Measurements from ENCODE around the gene COL27A1. TPM values are rescaled to one million over a fixed set of nuclear protein-coding genes. Genes with fewer than 3 reads are reported as not detected.

COL27A1 gene
- total and polyA plus RNA-seq, 9 of the 15 experiments (the other 6 are each of a cell fraction or from before 2014, with no cell fraction given) = 0.07 TPM; not detected in 8

DNA sequence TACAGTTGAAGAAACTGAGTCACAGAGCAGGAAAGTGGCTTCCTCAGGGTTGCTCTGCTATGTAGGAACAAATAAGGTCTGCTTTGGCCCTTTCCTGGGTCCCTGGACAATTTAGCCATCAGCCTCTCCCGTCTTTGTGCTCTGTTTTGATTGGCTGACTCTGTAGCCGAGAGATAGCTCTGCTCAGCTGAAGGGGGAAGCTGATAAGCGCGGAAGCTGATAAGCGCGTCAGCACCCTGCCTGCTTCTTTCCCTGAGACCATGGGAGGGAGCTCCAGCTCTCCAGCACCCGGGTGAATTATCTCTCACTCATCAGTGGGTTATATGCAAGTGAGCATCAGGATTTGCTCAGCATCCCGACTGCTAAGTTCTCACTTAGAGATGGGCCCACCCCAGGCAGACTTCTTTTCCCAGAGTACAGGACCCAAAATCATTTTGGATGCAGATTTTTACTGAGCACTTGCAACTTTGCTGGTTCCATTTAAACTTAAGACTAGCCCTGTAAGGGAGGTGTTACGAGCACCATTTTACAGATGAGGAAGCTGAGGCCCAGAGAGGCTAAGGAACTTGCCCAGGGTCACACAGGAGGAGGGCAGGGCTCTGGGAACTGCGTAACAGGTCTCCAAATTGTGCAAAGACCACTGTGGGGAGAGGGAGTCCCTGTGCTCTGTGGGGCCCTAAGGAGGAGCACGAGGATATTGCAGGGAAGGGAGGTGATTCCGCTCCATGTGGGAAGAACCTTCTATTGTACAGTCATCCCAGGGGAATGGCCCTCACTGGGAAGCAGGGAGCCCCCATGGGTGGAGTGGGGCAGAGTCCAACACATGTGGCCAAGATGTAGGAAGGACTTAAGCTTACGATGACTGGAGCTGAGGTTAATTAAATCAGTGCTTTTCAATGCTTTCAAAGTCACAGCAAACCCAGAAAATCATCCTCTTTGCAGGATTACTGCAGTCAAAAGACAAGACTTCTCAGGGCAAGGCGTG lies 83.8 kb downstream of the COL27A1 start (continued):
- TF ChIP-seq, protein P1, sequence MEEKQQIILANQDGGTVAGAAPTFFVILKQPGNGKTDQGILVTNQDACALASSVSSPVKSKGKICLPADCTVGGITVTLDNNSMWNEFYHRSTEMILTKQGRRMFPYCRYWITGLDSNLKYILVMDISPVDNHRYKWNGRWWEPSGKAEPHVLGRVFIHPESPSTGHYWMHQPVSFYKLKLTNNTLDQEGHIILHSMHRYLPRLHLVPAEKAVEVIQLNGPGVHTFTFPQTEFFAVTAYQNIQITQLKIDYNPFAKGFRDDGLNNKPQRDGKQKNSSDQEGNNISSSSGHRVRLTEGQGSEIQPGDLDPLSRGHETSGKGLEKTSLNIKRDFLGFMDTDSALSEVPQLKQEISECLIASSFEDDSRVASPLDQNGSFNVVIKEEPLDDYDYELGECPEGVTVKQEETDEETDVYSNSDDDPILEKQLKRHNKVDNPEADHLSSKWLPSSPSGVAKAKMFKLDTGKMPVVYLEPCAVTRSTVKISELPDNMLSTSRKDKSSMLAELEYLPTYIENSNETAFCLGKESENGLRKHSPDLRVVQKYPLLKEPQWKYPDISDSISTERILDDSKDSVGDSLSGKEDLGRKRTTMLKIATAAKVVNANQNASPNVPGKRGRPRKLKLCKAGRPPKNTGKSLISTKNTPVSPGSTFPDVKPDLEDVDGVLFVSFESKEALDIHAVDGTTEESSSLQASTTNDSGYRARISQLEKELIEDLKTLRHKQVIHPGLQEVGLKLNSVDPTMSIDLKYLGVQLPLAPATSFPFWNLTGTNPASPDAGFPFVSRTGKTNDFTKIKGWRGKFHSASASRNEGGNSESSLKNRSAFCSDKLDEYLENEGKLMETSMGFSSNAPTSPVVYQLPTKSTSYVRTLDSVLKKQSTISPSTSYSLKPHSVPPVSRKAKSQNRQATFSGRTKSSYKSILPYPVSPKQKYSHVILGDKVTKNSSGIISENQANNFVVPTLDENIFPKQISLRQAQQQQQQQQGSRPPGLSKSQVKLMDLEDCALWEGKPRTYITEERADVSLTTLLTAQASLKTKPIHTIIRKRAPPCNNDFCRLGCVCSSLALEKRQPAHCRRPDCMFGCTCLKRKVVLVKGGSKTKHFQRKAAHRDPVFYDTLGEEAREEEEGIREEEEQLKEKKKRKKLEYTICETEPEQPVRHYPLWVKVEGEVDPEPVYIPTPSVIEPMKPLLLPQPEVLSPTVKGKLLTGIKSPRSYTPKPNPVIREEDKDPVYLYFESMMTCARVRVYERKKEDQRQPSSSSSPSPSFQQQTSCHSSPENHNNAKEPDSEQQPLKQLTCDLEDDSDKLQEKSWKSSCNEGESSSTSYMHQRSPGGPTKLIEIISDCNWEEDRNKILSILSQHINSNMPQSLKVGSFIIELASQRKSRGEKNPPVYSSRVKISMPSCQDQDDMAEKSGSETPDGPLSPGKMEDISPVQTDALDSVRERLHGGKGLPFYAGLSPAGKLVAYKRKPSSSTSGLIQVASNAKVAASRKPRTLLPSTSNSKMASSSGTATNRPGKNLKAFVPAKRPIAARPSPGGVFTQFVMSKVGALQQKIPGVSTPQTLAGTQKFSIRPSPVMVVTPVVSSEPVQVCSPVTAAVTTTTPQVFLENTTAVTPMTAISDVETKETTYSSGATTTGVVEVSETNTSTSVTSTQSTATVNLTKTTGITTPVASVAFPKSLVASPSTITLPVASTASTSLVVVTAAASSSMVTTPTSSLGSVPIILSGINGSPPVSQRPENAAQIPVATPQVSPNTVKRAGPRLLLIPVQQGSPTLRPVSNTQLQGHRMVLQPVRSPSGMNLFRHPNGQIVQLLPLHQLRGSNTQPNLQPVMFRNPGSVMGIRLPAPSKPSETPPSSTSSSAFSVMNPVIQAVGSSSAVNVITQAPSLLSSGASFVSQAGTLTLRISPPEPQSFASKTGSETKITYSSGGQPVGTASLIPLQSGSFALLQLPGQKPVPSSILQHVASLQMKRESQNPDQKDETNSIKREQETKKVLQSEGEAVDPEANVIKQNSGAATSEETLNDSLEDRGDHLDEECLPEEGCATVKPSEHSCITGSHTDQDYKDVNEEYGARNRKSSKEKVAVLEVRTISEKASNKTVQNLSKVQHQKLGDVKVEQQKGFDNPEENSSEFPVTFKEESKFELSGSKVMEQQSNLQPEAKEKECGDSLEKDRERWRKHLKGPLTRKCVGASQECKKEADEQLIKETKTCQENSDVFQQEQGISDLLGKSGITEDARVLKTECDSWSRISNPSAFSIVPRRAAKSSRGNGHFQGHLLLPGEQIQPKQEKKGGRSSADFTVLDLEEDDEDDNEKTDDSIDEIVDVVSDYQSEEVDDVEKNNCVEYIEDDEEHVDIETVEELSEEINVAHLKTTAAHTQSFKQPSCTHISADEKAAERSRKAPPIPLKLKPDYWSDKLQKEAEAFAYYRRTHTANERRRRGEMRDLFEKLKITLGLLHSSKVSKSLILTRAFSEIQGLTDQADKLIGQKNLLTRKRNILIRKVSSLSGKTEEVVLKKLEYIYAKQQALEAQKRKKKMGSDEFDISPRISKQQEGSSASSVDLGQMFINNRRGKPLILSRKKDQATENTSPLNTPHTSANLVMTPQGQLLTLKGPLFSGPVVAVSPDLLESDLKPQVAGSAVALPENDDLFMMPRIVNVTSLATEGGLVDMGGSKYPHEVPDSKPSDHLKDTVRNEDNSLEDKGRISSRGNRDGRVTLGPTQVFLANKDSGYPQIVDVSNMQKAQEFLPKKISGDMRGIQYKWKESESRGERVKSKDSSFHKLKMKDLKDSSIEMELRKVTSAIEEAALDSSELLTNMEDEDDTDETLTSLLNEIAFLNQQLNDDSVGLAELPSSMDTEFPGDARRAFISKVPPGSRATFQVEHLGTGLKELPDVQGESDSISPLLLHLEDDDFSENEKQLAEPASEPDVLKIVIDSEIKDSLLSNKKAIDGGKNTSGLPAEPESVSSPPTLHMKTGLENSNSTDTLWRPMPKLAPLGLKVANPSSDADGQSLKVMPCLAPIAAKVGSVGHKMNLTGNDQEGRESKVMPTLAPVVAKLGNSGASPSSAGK (IDR thresholded peaks at IDR 0.05) = no peak
- no peak for TF ChIP-seq ZNF347 (CRISPR knock-in tag; IDR thresholded peaks at IDR 0.05; ENCODE audit: low read depth)
- TF ChIP-seq CBX1 (IDR thresholded peaks at IDR 0.05; ENCODE audit: low read depth) = no peak
- TF ChIP-seq NCOR1 (IDR thresholded peaks at IDR 0.05) = peak; percentile 82
- TF ChIP-seq, protein P2, sequence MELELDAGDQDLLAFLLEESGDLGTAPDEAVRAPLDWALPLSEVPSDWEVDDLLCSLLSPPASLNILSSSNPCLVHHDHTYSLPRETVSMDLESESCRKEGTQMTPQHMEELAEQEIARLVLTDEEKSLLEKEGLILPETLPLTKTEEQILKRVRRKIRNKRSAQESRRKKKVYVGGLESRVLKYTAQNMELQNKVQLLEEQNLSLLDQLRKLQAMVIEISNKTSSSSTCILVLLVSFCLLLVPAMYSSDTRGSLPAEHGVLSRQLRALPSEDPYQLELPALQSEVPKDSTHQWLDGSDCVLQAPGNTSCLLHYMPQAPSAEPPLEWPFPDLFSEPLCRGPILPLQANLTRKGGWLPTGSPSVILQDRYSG (tag; conservative IDR thresholded peaks at IDR 0.05; ENCODE audit: low read depth) = no peak
- TF ChIP-seq, protein P3, sequence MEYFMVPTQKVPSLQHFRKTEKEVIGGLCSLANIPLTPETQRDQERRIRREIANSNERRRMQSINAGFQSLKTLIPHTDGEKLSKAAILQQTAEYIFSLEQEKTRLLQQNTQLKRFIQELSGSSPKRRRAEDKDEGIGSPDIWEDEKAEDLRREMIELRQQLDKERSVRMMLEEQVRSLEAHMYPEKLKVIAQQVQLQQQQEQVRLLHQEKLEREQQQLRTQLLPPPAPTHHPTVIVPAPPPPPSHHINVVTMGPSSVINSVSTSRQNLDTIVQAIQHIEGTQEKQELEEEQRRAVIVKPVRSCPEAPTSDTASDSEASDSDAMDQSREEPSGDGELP (CRISPR knock-in tag; IDR thresholded peaks at IDR 0.05; ENCODE audit: borderline replicate concordance) = peak; percentile 95
- TF ChIP-seq ZNF165 (CRISPR knock-in tag; IDR thresholded peaks at IDR 0.05; ENCODE audit: borderline replicate concordance) = no peak
- TF ChIP-seq NBN (IDR thresholded peaks at IDR 0.05; ENCODE audit: low read depth) = no peak

Data from K562 (cell line).